GM18511 (cell line): ENCODE data around the gene ELK3.
A peak's percentile ranks its signal among the peaks of the same experiment; 100 is the strongest.

Experiments used
- ATAC-seq: cut with Tn5 transposase; IDR thresholded peaks from one replicate; pipeline ENCODE4 v1.9.1; 2021; ENCODE audit warnings: mild to moderate bottlenecking, moderate library complexity; ENCODE audit not compliant: unreplicated experiment

ELK3 gene

GRCh38 chr12:96250119-96250685 lies 56.0 kb downstream of the ELK3 start:
- no peak for ATAC-seq

- ATAC-seq: no peak
Observed at GRCh38 chr12:96255077-96255476, 60.9 kb downstream of the ELK3 start.

GRCh38 chr12:96256672-96257361 lies 62.6 kb downstream of the ELK3 start:
- no peak for ATAC-seq

- no peak for ATAC-seq
Observed at GRCh38 chr12:96257550-96258103, 63.5 kb downstream of the ELK3 start.

- ATAC-seq: no peak
Observed at GRCh38 chr12:96258104-96258961, 64.2 kb downstream of the ELK3 start.

- no peak for ATAC-seq
Observed at GRCh38 chr12:96260231-96260630, 66.1 kb downstream of the ELK3 start.

GRCh38 chr12:96260644-96261043 lies 66.5 kb downstream of the ELK3 start:
- no peak for ATAC-seq

- ATAC-seq: no peak
Observed at GRCh38 chr12:96261557-96261956, 67.4 kb downstream of the ELK3 start.

- ATAC-seq: no peak
Observed at GRCh38 chr12:96263449-96263902, 69.3 kb downstream of the ELK3 start.

- ATAC-seq: no peak
Observed at GRCh38 chr12:96265400-96265799, 71.2 kb downstream of the ELK3 start.

GRCh38 chr12:96265836-96266235 lies 71.7 kb downstream of the ELK3 start:
- no peak for ATAC-seq

- no peak for ATAC-seq
Observed at GRCh38 chr12:96266238-96266637, 72.1 kb downstream of the ELK3 start.

- no peak for ATAC-seq
Observed at GRCh38 chr12:96271469-96272199, 77.5 kb downstream of the ELK3 start.

GRCh38 chr12:96274331-96274730 lies 80.2 kb downstream of the ELK3 start:
- ATAC-seq: peak; percentile 60

- ATAC-seq: no peak
Observed at GRCh38 chr12:96285158-96285557, 91.0 kb downstream of the ELK3 start.

- ATAC-seq: no peak
Observed at GRCh38 chr12:96289067-96289466, 94.9 kb downstream of the ELK3 start.

- ATAC-seq: no peak
Observed at GRCh38 chr12:96293093-96293492, 98.9 kb downstream of the ELK3 start.

- ATAC-seq: no peak
Observed at GRCh38 chr12:96294831-96295230, 100.7 kb downstream of the ELK3 start.

GRCh38 chr12:96295532-96296160 lies 101.5 kb downstream of the ELK3 start:
- ATAC-seq: no peak

GRCh38 chr12:96297504-96297903 lies 103.3 kb downstream of the ELK3 start:
- ATAC-seq: no peak
